Tibial artery (tissue), 4 donors: ENCODE measurements around the gene CYB5R3.

Experiments
- DNase-seq, 2 donors: peaks; one replicate each; pipeline ENCODE4 v3.0.0-alpha.2; 2019
- H3K27ac ChIP-seq, 2 donors: fragments of 200-600 bp; sonication (generic) in 1 of 2; 1 replicate in 1 of 2; 2 replicates in 1 of 2; pipeline ENCODE4 v1.5.1; 2018 to 2019; ENCODE audit warnings: mild to moderate bottlenecking in 1 of 2
- H3K27me3 ChIP-seq, 2 donors: fragments of 200-600 bp; sonication (generic) in 1 of 2; one replicate each; pipeline versions ENCODE4 v1.5.1 to v1.6.0; 2016 to 2019
- H3K36me3 ChIP-seq, 3 donors: fragments of 200-600 bp; sonication (generic) in 2 of 3; one replicate each; pipeline ENCODE4 v1.5.1; 2016 to 2019; ENCODE audit warnings: mild to moderate bottlenecking in 2 of 3
- H3K4me1 ChIP-seq, 4 donors: fragments of 200-600 bp; sonication (generic) in 2 of 4; 1 replicate in 3 of 4; 2 replicates in 1 of 4; pipeline ENCODE4 v1.5.1; 2016 to 2019
- H3K4me3 ChIP-seq, 2 donors: fragments of 200-600 bp; sonication (generic) in 1 of 2; 1 replicate in 1 of 2; 2 replicates in 1 of 2; pipeline ENCODE4 v1.5.1; 2018 to 2019; ENCODE audit warnings: mild to moderate bottlenecking in 2 of 2
- H3K9me3 ChIP-seq, 3 donors: fragments of 200-600 bp; sonication (generic) in 1 of 3; one replicate each; pipeline ENCODE4 v1.5.1; 2016 to 2019
- intact Hi-C: fragments of 100-400 bp; cut with DNase I; formaldehyde crosslinking; loops from one replicate; pipeline ENCODE4 v1.15.0; 2023; ENCODE audit warnings: low total_unique reads
- TF ChIP-seq, protein P1 (sequence below), 2 experiments: fragments of 200-600 bp in 1 of 2; fragments of 450-650 bp in 1 of 2; IDR thresholded peaks; one replicate each; pipeline ENCODE4 v1.5.1; 2017 to 2019; ENCODE audit warnings: antibody characterized with exemption in 2 of 2, mild to moderate bottlenecking in 1 of 2, moderate library complexity in 1 of 2

Gene CYB5R3

DNA sequence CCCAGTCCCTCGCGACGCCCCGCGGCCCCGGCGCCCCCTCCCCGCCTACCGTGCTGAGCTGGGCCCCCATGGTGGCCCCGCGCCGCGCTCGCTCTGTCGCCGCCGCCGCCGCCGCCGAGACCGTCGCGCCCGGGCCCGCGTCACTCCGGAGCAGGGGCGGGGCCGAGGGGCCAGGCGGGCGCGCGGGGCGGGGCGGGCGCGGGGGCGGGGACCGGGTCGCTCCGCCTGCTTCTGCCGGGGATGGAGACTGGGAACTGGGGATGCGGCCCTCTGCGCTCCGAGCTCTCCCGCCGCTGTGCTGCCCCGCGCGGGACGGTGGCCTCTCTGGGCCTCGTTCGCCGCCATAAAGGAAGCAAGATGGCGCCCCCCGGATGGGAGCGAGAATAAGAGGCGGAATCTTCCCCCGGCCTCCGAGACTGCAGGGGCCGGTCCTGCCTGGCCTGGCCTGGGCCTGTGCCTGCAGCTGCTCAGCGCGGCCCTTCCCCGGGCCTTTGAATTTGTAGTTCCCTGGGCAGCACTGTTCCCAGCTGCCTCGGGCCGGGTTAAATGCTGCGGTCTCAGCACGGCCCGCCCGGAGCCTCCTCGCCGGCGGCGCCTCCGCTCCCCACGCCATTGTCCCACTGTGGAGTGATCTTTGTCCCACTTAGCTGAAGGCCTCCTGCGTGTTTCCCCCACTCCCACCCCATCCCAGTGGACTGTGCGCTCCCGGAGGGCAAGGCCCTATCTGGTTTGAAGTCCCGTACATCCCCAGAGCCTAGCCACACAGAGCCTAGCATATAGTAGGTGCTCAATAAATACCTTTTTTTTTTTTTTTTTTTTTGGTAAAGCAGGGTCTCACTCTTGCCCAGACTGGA lies at the start of gene CYB5R3:
Gene CYB5R3, minus strand, starts transcription at position 147 of the 854 bp plus-strand sequence. Its CDS starts 77 bp downstream, at position 70.
- H3K4me1 ChIP-seq, result peaks cover 13 to 44% (median 43%) of the 10 kb centered on the region in 4 donors
- DNase-seq, result peak; percentile 73 to 91
- intact Hi-C loops, result no loop called here

DNA sequence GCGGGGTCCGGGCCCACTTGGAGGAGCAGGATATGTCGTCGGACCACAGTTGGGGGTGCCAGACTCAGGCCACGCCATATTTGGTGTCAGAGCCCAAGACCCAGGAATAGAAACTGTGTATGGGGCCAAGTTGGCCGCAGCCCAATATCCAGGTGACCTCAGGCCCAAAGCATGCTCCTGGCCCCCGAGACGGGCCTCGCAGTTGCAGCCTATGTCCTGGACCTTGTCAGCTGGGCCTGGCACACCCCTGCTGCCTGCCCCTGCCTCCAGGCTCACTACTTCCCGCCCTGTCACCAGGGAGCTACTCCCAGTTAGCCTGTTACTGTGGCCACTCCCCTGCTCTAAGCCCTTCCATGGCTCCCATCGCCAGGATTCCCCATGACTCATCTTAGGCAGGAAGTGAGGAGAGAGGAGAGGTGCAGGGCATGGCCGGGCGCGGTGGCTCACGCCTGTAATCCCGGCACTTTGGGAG lies 48.4 kb upstream of the CYB5R3 start:
- TF ChIP-seq, protein P1, sequence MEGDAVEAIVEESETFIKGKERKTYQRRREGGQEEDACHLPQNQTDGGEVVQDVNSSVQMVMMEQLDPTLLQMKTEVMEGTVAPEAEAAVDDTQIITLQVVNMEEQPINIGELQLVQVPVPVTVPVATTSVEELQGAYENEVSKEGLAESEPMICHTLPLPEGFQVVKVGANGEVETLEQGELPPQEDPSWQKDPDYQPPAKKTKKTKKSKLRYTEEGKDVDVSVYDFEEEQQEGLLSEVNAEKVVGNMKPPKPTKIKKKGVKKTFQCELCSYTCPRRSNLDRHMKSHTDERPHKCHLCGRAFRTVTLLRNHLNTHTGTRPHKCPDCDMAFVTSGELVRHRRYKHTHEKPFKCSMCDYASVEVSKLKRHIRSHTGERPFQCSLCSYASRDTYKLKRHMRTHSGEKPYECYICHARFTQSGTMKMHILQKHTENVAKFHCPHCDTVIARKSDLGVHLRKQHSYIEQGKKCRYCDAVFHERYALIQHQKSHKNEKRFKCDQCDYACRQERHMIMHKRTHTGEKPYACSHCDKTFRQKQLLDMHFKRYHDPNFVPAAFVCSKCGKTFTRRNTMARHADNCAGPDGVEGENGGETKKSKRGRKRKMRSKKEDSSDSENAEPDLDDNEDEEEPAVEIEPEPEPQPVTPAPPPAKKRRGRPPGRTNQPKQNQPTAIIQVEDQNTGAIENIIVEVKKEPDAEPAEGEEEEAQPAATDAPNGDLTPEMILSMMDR (IDR thresholded peaks at IDR 0.05), result no peak
- Histone ChIP-seq H3K9me3 (no peaks in the 10 kb centered on the region), H3K27me3 (no peaks in the 10 kb centered on the region), H3K27ac (peak overlapping the region; percentile 80 to 93), H3K4me3 (no peak overlapping the region), H3K36me3 (peaks cover 21 to 27% (median 23%) of the 10 kb centered on the region in 3 donors), H3K4me1 (peaks cover 9 to 77% (median 61%) of the 10 kb centered on the region in 4 donors)
- intact Hi-C loops, result no loop called here
- peak; percentile 85 to 97 for DNase-seq

More for the DNA sequence above, at the start of gene CYB5R3:
- Histone ChIP-seq H3K27ac (peak within 1 kb of the TSS; percentile 99 to 100), H3K9me3 (no peaks in the 10 kb centered on the region), H3K4me3 (peak within 1 kb of the TSS; percentile 99), H3K36me3 (no peaks in the 10 kb centered on the region), H3K27me3 (no peaks in the 10 kb centered on the region)
- TF ChIP-seq, protein P1 (IDR thresholded peaks at IDR 0.05), result no peak

DNA sequence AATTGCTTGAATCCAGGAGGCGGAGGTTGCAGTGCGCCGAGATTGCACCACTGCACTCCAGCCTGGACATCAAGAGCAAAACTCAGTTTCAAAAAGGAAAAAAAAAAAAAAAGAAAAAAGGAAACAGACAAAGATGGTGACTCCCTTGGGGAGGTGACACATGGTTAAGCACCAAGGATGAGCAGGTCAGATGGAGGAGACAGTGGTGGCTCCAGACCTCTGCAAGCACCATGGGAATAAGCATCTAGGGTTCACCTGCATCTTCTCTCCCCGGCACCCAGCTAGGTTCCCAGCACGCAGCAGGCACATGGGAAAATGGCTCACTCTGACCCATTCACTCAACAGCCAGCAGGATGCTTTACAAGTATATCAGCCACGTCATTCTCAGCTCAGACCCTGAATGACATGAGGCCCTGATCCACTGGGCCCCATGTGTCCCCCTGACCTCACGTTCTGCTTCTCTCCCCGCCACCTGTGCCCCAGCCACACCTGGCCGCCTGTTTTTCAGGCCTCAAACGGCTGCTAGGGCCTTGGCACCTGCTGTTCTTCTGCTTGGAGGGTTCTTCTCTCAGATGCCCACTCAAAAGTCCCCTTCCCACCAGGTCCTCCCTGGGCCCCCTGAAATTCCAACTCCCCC lies 47.3 kb upstream of the CYB5R3 start:
- Histone ChIP-seq H3K4me1 (peaks cover 9 to 76% (median 58%) of the 10 kb centered on the region in 4 donors), H3K27ac (peak overlapping the region; percentile 80 to 93), H3K9me3 (no peaks in the 10 kb centered on the region), H3K27me3 (no peaks in the 10 kb centered on the region), H3K4me3 (no peak overlapping the region), H3K36me3 (peaks cover 23 to 39% (median 28%) of the 10 kb centered on the region in 3 donors)
- DNase-seq, result peak in 1 of 2 donors; percentile 68
- TF ChIP-seq, protein P1 (IDR thresholded peaks at IDR 0.05), result no peak
- intact Hi-C loops, result no loop called here

DNA sequence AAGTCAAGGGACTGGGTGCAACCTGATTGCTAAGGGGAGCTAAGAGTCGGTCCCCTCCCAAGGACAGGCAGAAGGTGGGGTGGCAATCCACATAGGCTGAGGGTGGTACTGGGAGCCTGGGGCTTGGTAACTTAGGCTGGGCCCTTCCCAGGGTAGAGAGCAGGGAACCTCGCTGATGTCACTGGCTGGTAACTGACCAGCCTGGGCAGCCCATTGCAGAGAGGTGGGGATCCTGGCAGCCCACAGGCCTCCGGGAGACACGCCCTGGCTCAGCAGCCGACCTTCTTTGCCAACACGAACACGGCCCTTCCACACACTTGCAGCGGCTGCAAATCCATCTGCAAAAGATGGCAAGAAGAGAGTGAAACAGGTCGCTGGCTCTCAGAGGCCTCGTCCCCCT lies 46.1 kb upstream of the CYB5R3 start:
- H3K27me3 ChIP-seq, result no peaks in the 10 kb centered on the region
- peaks cover 23 to 45% (median 28%) of the 10 kb centered on the region in 3 donors for H3K36me3 ChIP-seq
- peak overlapping the region; percentile 80 to 93 for H3K27ac ChIP-seq
- peaks cover 9 to 77% (median 52%) of the 10 kb centered on the region in 4 donors for H3K4me1 ChIP-seq
- no peak overlapping the region for H3K4me3 ChIP-seq
- TF ChIP-seq, protein P1 (IDR thresholded peaks at IDR 0.05), result no peak
- DNase-seq, result peak in 1 of 2 donors; percentile 91
- intact Hi-C loops, result no loop called here
- no peaks in the 10 kb centered on the region for H3K9me3 ChIP-seq

DNA sequence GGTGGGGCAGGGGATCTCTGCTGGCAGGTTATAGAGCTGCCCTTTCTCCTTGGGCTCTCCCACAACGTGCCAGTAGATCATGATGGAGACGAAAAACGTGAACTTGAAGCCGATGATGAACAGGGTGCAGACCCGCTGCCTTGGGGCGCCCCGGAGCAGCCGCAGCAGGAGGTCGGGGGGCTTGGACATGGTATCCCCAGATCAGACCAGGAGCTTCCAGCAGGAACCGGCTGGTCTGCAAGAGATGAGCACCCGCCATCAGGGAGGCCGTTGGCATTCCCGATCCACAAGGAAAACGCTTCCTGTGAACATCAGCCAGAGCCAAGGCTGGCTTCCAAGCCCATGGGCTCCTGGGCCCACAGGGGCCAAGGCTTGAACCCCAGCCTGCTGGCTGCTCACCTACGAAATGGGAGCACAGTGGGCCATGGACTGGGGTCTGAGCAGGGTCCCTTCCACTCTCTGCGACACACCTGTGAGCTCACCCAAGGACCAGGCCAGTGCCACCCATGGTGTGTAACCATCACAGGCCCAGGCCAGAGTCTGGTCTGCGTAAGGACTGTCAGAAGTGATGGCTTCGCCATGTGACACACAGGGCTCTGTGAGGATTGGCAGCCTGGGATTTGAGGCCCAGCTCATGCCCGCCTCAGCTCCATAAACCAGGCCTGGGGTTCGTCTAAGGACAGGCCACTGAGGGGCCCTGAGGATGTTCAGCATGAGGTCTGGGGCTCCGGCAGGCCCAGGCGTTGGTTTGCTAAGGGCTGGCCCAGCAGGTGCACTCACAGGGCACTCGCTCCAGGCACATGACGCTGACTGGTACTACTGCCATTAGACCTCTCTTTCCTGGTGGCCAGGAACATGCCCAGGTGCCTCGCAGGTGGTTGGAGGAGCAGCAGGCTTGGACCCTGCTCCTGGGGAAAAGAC lies 44.8 kb upstream of the CYB5R3 start:
- Histone ChIP-seq H3K4me3 (no peak overlapping the region), H3K9me3 (no peaks in the 10 kb centered on the region), H3K4me1 (peaks cover 9 to 77% (median 49%) of the 10 kb centered on the region in 4 donors), H3K27me3 (no peaks in the 10 kb centered on the region), H3K27ac (peak overlapping the region; percentile 40 to 93), H3K36me3 (peaks cover 23 to 45% (median 28%) of the 10 kb centered on the region in 3 donors)
- DNase-seq, result no peak
- TF ChIP-seq, protein P1 (IDR thresholded peaks at IDR 0.05), result no peak
- intact Hi-C loops, result no loop called here
